Mesenchymal stem cell (in vitro differentiated cells and primary cell): ENCODE data around the gene PLCL1.

ENCODE experiments used
- DNase-seq: peaks from one replicate; pipeline ENCODE4 v3.0.0-alpha.2; 2013
- H2AFZ ChIP-seq: one replicate; pipeline ENCODE4 v1.6.1; 2013; ENCODE audit warnings: low read depth, mild to moderate bottlenecking, control low read depth, inconsistent platforms, low read length, moderate library complexity
- H2AK5ac ChIP-seq: 2 replicates; pipeline ENCODE4 v1.6.1; 2013; ENCODE audit warnings: low read length, moderate library complexity, mild to moderate bottlenecking, inconsistent platforms; ENCODE audit not compliant: severe bottlenecking
- H2BK120ac ChIP-seq: one replicate; pipeline ENCODE4 v1.6.1; 2013; ENCODE audit warnings: low read depth, mild to moderate bottlenecking, inconsistent platforms, low read length, moderate library complexity
- H2BK12ac ChIP-seq, 2 experiments: one replicate each; pipeline ENCODE4 v1.6.1; 2013; ENCODE audit warnings: inconsistent platforms in 2 of 2, low read length in 2 of 2, mild to moderate bottlenecking in 2 of 2, moderate library complexity in 2 of 2, control low read depth in 1 of 2
- H2BK15ac ChIP-seq: one replicate; pipeline ENCODE4 v1.6.1; 2013; ENCODE audit warnings: mild to moderate bottlenecking, low read depth, inconsistent platforms; ENCODE audit not compliant: poor library complexity, severe bottlenecking
- H2BK5ac ChIP-seq: 2 replicates; pipeline ENCODE4 v1.6.1; 2013; ENCODE audit warnings: low read depth, mild to moderate bottlenecking, low read length, control low read depth, inconsistent platforms; ENCODE audit not compliant: poor library complexity, severe bottlenecking
- H3K14ac ChIP-seq, 2 experiments: one replicate each; pipeline ENCODE4 v1.6.1; 2013; ENCODE audit warnings: inconsistent platforms in 2 of 2, low read length in 2 of 2, control low read depth in 1 of 2, mild to moderate bottlenecking in 1 of 2, moderate library complexity in 1 of 2
- H3K18ac ChIP-seq, 2 experiments: one replicate each; pipeline ENCODE4 v1.6.1; 2013; ENCODE audit warnings: inconsistent platforms in 2 of 2, low read length in 2 of 2, control low read depth in 1 of 2, low read depth in 1 of 2, mild to moderate bottlenecking in 1 of 2
- H3K23ac ChIP-seq, 2 experiments: one replicate each; pipeline ENCODE4 v1.6.1; 2013; ENCODE audit warnings: inconsistent platforms in 2 of 2, low read length in 2 of 2, mild to moderate bottlenecking in 2 of 2, moderate library complexity in 2 of 2, control low read depth in 1 of 2
- H3K27ac ChIP-seq: 2 replicates; pipeline ENCODE4 v1.5.1; 2013; ENCODE audit warnings: mild to moderate bottlenecking, moderate library complexity, low read length, control low read depth, inconsistent platforms; ENCODE audit not compliant: poor library complexity, severe bottlenecking
- H3K27me3 ChIP-seq, 2 experiments: 2 replicates each; pipeline versions ENCODE4 v1.6.1 to v1.7.0; 2013; ENCODE audit warnings: low read length in 2 of 2, mild to moderate bottlenecking in 2 of 2, moderate library complexity in 2 of 2, control low read depth in 1 of 2, inconsistent platforms in 1 of 2; ENCODE audit not compliant: control insufficient read depth in 1 of 2, insufficient read depth in 1 of 2
- H3K36me3 ChIP-seq, 2 experiments: 2 replicates each; pipeline versions ENCODE4 v1.6.1 to v1.7.0; 2013; ENCODE audit warnings: low read length in 2 of 2, control low read depth in 1 of 2, inconsistent platforms in 1 of 2, low read depth in 1 of 2, mild to moderate bottlenecking in 1 of 2; ENCODE audit not compliant: insufficient read depth in 2 of 2, control insufficient read depth in 1 of 2
- H3K4ac ChIP-seq, 2 experiments: one replicate each; pipeline ENCODE4 v1.6.1; 2013; ENCODE audit warnings: inconsistent platforms in 2 of 2, low read length in 2 of 2, mild to moderate bottlenecking in 2 of 2, moderate library complexity in 2 of 2, control low read depth in 1 of 2, low read depth in 1 of 2
- H3K4me1 ChIP-seq: 2 replicates; pipeline ENCODE4 v1.6.1; 2013; ENCODE audit warnings: low read depth, low read length, control low read depth; ENCODE audit not compliant: control insufficient read depth, insufficient read depth
- H3K4me2 ChIP-seq: 2 replicates; pipeline ENCODE4 v1.6.1; 2013; ENCODE audit warnings: low read length, mild to moderate bottlenecking, inconsistent platforms; ENCODE audit not compliant: poor library complexity, severe bottlenecking
- H3K4me3 ChIP-seq, 2 experiments: 2 replicates each; pipeline versions ENCODE4 v1.5.1 to v1.7.0; 2013; ENCODE audit warnings: low read length in 2 of 2, mild to moderate bottlenecking in 2 of 2, control low read depth in 1 of 2, low read depth in 1 of 2; ENCODE audit not compliant: insufficient read depth in 1 of 2
- H3K79me1 ChIP-seq: replicated peaks from 2 replicates; pipeline ENCODE4 v1.6.1; 2013; ENCODE audit warnings: mild to moderate bottlenecking, control low read depth, low read length, inconsistent platforms; ENCODE audit not compliant: poor library complexity, severe bottlenecking
- H3K9ac ChIP-seq: 2 replicates; pipeline ENCODE4 v1.7.0; 2013; ENCODE audit warnings: mild to moderate bottlenecking, low read length, moderate library complexity
- H3K9me3 ChIP-seq: 2 replicates; pipeline ENCODE4 v1.7.0; 2013; ENCODE audit warnings: mild to moderate bottlenecking, low read length; ENCODE audit not compliant: control insufficient read depth
- H4K8ac ChIP-seq: one replicate; pipeline ENCODE4 v1.6.1; 2013; ENCODE audit warnings: inconsistent platforms, mild to moderate bottlenecking, low read length, moderate library complexity
- H4K91ac ChIP-seq: one replicate; pipeline ENCODE4 v1.6.1; 2013; ENCODE audit warnings: mild to moderate bottlenecking, low read length, inconsistent platforms
- WGBS: methylation state at CpG from one replicate; pipeline ENCODE4 v1.1.7; 2013; ENCODE audit warnings: mixed read lengths; 5-methylcytosine and 5-hydroxymethylcytosine counted together

Gene PLCL1

GRCh38 chr2:198072655-198073054, 268.3 kb downstream of the PLCL1 start:
- no peak overlapping the region for H3K18ac ChIP-seq
- H2BK12ac ChIP-seq: no peak overlapping the region
- H3K4me1 ChIP-seq: no peaks in the 10 kb centered on the region
- no peak overlapping the region for H4K91ac ChIP-seq
- H2AFZ ChIP-seq: no peak overlapping the region
- H2BK15ac ChIP-seq: no peak overlapping the region
- H3K9me3 ChIP-seq: no peaks in the 10 kb centered on the region
- H2BK120ac ChIP-seq: no peak overlapping the region
- H3K27ac ChIP-seq: no peak overlapping the region
- H3K36me3 ChIP-seq: no peaks in the 10 kb centered on the region
- no peak for DNase-seq
- H3K4me2 ChIP-seq: no peak overlapping the region
- no peak overlapping the region for H3K4me3 ChIP-seq
- no peak overlapping the region for H3K4ac ChIP-seq
- no peak overlapping the region for H3K23ac ChIP-seq
- H4K8ac ChIP-seq: no peak overlapping the region
- no peak overlapping the region for H2AK5ac ChIP-seq
- H3K9ac ChIP-seq: no peak overlapping the region
- no peaks in the 10 kb centered on the region for H3K79me1 ChIP-seq
- no peak overlapping the region for H3K14ac ChIP-seq
- no peak overlapping the region for H2BK5ac ChIP-seq
- H3K27me3 ChIP-seq: no peaks in the 10 kb centered on the region

DNA sequence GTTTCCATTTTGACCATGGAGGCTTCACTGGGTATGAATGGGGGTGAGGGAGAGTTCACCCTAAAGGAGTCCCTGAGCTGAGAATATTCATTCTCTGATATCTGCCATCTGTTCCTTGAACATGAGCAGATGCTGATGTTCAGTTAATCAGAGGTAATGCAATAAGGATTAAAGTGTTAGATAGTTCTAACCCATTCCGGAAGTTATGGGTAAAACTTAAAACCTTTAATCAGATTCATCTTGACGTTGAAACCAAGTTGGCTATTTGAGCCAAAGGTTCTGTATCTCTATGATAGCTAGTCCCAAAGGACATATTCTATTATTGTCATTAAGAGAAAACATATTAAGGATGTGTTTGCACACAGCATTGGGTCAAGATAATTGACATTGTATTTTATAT, 268.9 kb downstream of the PLCL1 start:
- Histone ChIP-seq H3K4ac (no peak overlapping the region), H3K4me2 (no peak overlapping the region), H3K23ac (no peak overlapping the region), H3K9ac (no peak overlapping the region), H3K36me3 (no peaks in the 10 kb centered on the region), H3K27me3 (no peaks in the 10 kb centered on the region), H2AK5ac (no peak overlapping the region), H3K14ac (no peak overlapping the region), H3K9me3 (no peaks in the 10 kb centered on the region), H3K4me3 (no peak overlapping the region), H4K8ac (no peak overlapping the region), H3K27ac (no peak overlapping the region), H4K91ac (no peak overlapping the region), H3K18ac (no peak overlapping the region), H2BK12ac (no peak overlapping the region), H2BK15ac (no peak overlapping the region), H3K4me1 (no peaks in the 10 kb centered on the region), H2BK120ac (no peak overlapping the region), H2BK5ac (no peak overlapping the region), H3K79me1 (no peaks in the 10 kb centered on the region), H2AFZ (no peak overlapping the region)
- DNase-seq: no peak
- WGBS: 100% methylated on average over 1 of the region's 2 CpGs

DNA sequence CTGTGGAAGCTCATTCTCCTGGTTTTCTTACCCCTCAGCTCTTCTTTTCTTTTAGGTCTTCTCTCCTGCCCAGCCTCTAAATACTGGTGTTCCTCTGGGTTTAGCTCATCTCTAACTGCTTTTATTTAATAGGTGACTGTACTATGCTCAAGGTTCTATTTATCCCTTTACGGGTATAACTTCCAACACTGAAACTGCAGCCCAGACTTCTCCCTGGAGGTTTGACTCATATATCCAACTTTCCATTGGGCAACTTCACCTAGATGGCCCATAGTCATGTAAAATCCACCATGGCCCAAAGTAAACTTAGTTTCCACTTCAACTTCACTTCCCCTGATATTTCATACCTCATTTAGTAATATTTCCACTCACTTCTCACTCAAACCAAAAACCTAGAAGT, 273.1 kb downstream of the PLCL1 start:
- no peak overlapping the region for H3K4me2 ChIP-seq
- H3K4me3 ChIP-seq: no peak overlapping the region
- no peak overlapping the region for H2AK5ac ChIP-seq
- H3K36me3 ChIP-seq: no peaks in the 10 kb centered on the region
- H3K14ac ChIP-seq: no peak overlapping the region
- H2BK5ac ChIP-seq: no peak overlapping the region
- H3K23ac ChIP-seq: no peak overlapping the region
- no peaks in the 10 kb centered on the region for H3K27me3 ChIP-seq
- H2AFZ ChIP-seq: no peak overlapping the region
- H2BK120ac ChIP-seq: no peak overlapping the region
- no peak overlapping the region for H3K18ac ChIP-seq
- no peak overlapping the region for H4K8ac ChIP-seq
- no peak overlapping the region for H2BK12ac ChIP-seq
- no peak overlapping the region for H3K9ac ChIP-seq
- H4K91ac ChIP-seq: no peak overlapping the region
- 95% methylated on average over 1 of the region's 1 CpG for WGBS
- no peak overlapping the region for H3K4ac ChIP-seq
- no peak for DNase-seq
- H3K9me3 ChIP-seq: no peaks in the 10 kb centered on the region
- H3K79me1 ChIP-seq: no peaks in the 10 kb centered on the region
- H2BK15ac ChIP-seq: no peak overlapping the region
- H3K27ac ChIP-seq: no peak overlapping the region
- no peaks in the 10 kb centered on the region for H3K4me1 ChIP-seq

DNA sequence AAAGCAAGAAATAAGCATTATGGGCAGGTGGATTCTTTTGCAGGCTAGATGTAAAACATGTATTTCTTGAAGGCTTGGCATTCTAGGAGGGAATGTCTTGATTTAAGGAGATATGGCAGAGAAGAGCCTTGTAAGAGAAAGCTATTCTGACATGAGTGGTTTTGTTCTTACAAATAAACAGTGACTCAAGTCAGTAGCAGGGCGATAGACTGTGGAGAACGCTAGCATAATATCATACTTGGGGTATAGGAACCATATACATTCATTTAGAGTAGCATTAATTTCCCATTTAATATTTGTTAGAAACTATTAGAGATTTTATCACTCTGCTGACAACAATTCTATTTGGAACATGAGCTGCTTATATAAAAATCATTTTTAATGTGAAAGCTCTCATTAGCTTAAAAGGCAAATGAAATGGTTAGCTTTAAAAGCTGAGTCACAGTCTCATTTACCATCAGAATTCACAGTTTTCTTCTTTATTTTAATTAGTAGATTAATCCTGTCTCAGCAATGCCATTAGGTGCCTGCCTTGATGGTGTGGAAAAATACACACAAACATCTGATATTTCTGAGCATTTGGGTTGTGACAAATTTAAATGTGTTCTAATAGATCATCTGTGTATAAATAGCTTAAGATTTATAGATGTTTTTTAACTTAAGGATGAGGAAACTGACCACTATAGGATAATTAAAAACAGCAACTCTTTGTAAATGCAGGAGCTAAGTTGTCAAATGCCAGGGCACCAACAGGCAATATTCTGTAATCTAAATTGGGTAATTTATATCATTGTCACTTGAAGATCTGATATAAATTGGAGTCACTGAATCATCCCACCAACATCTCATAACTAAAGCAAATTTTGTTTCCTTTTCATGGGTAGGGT, 276.7 kb downstream of the PLCL1 start:
- no peak overlapping the region for H3K9ac ChIP-seq
- H3K4me3 ChIP-seq: no peak overlapping the region
- H3K14ac ChIP-seq: no peak overlapping the region
- no peaks in the 10 kb centered on the region for H3K27me3 ChIP-seq
- no peak overlapping the region for H2BK12ac ChIP-seq
- WGBS: no CpG with 5 or more reads among the region's 2 CpGs
- DNase-seq: no peak
- no peak overlapping the region for H2BK120ac ChIP-seq
- no peak overlapping the region for H3K27ac ChIP-seq
- H4K91ac ChIP-seq: no peak overlapping the region
- no peak overlapping the region for H2AK5ac ChIP-seq
- H3K18ac ChIP-seq: no peak overlapping the region
- H3K9me3 ChIP-seq: no peaks in the 10 kb centered on the region
- no peaks in the 10 kb centered on the region for H3K79me1 ChIP-seq
- no peak overlapping the region for H3K4ac ChIP-seq
- H2BK15ac ChIP-seq: no peak overlapping the region
- no peak overlapping the region for H2BK5ac ChIP-seq
- H3K4me2 ChIP-seq: no peak overlapping the region
- H2AFZ ChIP-seq: no peak overlapping the region
- H3K23ac ChIP-seq: no peak overlapping the region
- no peaks in the 10 kb centered on the region for H3K36me3 ChIP-seq
- H3K4me1 ChIP-seq: no peaks in the 10 kb centered on the region
- H4K8ac ChIP-seq: no peak overlapping the region
